Measurements from ENCODE around the gene MMP25.

The MMP25 gene

GRCh38 chr16:3095869-3096268, 49.5 kb downstream of the MMP25 start:
- DNase-seq (ENCODE audit: low spot score), result peak; percentile 41

DNA sequence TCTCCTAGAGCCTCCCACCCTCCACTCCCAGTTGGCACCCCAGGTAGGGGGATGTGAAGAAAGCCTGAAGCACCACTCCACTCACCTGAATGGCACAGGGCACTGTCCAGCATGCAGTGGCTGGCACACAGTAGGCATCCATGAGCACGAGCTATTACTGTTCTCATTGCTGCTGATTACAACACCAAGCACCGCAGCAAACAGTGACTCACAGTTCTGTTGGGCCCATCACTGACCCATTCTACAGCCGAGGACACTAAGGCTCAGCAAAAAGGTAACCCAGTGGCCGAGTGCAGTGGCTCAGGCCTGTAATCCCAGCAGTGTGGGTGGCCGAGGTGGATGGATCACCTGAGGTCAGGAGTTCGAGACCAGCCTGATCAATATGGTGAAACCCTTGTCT, 50.0 kb downstream of the MMP25 start:
- DNase-seq (ENCODE audit: low spot score), result no peak

DNA sequence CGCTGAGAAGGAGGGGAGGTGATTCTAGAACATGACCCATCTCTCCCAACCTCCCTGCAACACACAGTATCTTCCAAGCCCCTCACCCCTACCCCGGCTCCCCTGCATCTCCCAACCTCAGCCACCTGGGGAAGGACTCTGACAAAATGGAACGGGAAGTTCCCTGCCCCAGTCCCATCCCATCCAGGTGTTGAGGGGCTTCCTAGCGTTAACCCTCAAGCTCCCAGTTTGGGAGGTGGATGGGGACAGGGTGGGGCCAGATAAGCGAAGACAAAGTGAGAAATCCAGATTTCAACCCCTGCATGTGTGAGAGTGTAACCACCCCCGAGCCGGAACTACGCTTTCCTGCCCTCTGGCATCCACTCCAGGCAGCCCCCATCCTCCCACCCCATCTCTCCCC, 50.9 kb downstream of the MMP25 start:
- DNase-seq (ENCODE audit: low spot score), result no peak

DNA sequence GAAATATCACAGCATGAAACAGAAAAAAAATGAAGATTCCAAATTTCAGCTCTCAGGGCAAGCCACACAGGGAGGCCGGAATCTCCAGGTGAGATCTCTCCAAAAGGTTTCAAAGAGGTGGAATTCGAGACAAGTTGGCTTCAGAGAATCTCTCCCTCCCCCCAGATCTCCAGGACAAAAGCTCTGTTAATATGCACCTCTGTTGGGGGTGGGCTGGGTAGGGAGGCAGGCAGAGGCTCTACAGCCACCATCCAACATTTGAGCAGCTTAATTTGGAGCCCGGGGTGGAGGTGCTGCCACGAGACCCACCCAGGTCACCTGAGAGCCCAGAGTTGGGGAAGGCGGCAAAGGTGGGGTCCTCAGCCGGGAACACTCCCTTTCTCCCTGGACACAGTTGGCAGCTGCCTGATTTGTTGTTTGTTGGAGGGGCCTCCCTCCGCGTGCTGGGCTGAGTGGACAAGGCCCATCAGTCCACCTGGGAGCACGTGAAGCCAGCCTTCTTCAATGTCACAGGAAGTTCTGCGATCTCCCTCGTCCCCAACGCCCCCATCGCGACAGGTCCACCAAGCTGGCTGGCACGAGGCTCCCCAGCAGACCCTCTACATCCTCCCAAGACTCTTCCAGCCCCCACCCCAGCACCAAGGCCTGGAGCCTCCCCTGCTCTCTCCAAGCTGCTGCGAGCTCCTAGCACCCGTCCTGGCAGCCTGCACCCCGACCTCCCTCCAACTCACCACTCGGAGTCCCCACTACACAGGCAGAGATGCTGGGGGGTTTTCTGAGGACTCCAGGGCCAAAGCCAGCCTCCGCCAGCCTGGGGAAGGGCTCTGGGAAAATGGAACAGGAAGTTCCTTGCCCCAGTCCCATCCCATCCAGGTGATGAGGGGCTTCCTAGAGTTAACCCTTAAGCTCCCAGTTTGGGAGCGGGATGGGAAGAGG, 52.4 kb downstream of the MMP25 start, which contains the start of gene ZSCAN10:
Gene ZSCAN10, minus strand, starts transcription at position 836 of the 936 bp plus-strand sequence. CDS start 6,357 bp downstream, outside the sequence.
- DNase-seq (ENCODE audit: low spot score), result no peak

GRCh38 chr16:3099395-3099731, 53.0 kb downstream of the MMP25 start:
- DNase-seq (ENCODE audit: low spot score), result no peak

DNA sequence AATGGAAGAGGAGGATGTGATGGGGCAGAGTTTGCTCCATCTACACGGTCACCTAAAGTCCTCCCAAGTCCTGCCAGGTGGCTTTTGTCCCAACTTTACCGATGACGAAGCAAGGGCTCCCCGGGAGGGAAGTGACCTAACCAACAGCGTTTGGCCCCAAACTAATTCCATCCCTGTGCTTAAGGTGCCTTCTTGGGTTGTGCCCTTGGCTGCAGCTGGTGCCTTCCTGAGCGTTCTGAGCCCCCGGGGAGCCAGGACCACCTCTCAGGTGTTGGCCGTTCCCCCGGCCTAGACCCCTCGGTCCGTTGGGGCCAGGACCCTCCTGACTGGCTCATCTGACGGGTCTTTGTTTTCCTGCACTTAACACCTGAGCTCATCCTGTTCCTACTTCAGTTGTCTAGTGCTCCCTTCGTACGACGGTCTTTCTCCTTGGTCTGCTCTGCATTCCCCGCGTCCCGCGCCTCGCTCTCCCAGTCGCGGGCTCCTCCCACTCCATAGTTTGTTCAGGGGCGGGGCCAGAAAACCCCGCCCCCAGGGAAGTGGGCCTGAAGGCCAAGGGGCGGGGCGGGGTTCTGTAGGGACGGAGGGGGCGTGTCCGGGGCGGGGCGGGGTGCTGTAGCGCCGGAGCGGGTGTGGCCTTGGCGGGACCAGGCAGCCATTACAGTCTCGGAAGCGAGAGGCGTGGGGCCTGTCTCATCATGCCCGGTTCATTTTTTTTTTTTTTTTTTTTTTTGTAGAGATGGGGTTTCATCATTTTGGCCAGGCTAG, 53.6 kb downstream of the MMP25 start:
- peak; percentile 96 for DNase-seq (ENCODE audit: low spot score)

GRCh38 chr16:3101018-3101840, 54.9 kb downstream of the MMP25 start:
- peak; percentile 58 for DNase-seq (ENCODE audit: low spot score)

- no peak for DNase-seq (ENCODE audit: low spot score)
Measured at GRCh38 chr16:3101841-3102470, 55.6 kb downstream of the MMP25 start.

- peak; percentile 96 for DNase-seq (ENCODE audit: low spot score)
Measured at GRCh38 chr16:3106205-3106928, 60.0 kb downstream of the MMP25 start.

Measured in GM03348 (cell line).